LHCN-M2 (cell line): ENCODE results near the gene ZNF664. TPM values are rescaled to one million over a fixed set of nuclear protein-coding genes. Genes with fewer than 3 reads are reported as not detected.

ENCODE experiments used
- total RNA-seq: library from RNA; depleted of rRNA; stranded (reverse); fragments of >200 nt; gene quantifications from 2 replicates; pipeline ENCODE4 v1.2.3, GENCODE V29; 2014; rRNA removed

Gene ZNF664
- total RNA-seq, 1 experiment from 2014 or later: 43.2 TPM

Other genes with a start within 250 kb of the ZNF664 start
- under 0.01 TPM in 1 of 2 replicates, not detected in the other for gene DNAH10, start 210.9 kb upstream of the ZNF664 start, total RNA-seq
- 10.3 and 16.4 TPM in 2 replicates for gene CCDC92, start 384 bp upstream of the ZNF664 start, total RNA-seq